HG02884 (cell line): ENCODE data around the gene TRIB2.
"Not testable (repeated sequence)": the region's sequence is repeated elsewhere in the genome, so short reads cannot be mapped to it uniquely, and the experiment has no call there.

Experiments used
- ATAC-seq: cut with Tn5 transposase; IDR thresholded peaks from one replicate; pipeline ENCODE4 v1.9.1; 2021; ENCODE audit warnings: mild to moderate bottlenecking, moderate library complexity; ENCODE audit not compliant: unreplicated experiment

The TRIB2 gene

GRCh38 chr2:12716282-12717190, at the start of gene TRIB2:
TRIB2 (plus strand) TSS chr2:12716936; CDS start chr2:12718308, 1,372 bp downstream.
- ATAC-seq, result peak; percentile 52

GRCh38 chr2:12669036-12669435, 47.7 kb upstream of the TRIB2 start:
- no peak for ATAC-seq

GRCh38 chr2:12672711-12673315, 43.9 kb upstream of the TRIB2 start:
- ATAC-seq, result no peak

GRCh38 chr2:12674644-12675328, 42.0 kb upstream of the TRIB2 start:
- no peak for ATAC-seq

- ATAC-seq, result no peak
These were observed 41.4 kb upstream of the TRIB2 start for GRCh38 chr2:12675352-12675795.

- no peak for ATAC-seq
These were observed 40.9 kb upstream of the TRIB2 start for GRCh38 chr2:12675801-12676200.

GRCh38 chr2:12676771-12677170, 40.0 kb upstream of the TRIB2 start:
- ATAC-seq, result no peak

- no peak for ATAC-seq
These were observed 38.5 kb upstream of the TRIB2 start for GRCh38 chr2:12678186-12678585.

- no peak for ATAC-seq
These were observed 37.1 kb upstream of the TRIB2 start for GRCh38 chr2:12679550-12680072.

- ATAC-seq, result not testable (repeated sequence)
These were observed 36.6 kb upstream of the TRIB2 start for GRCh38 chr2:12680115-12680514.

- ATAC-seq, result no peak
These were observed 34.7 kb upstream of the TRIB2 start for GRCh38 chr2:12682017-12682416.

GRCh38 chr2:12683457-12684100, 33.2 kb upstream of the TRIB2 start:
- no peak for ATAC-seq

GRCh38 chr2:12684471-12684936, 32.2 kb upstream of the TRIB2 start:
- no peak for ATAC-seq

- no peak for ATAC-seq
These were observed 31.6 kb upstream of the TRIB2 start for GRCh38 chr2:12685145-12685544.

- ATAC-seq, result no peak
These were observed 30.8 kb upstream of the TRIB2 start for GRCh38 chr2:12685956-12686355.

- ATAC-seq, result no peak
These were observed 29.9 kb upstream of the TRIB2 start for GRCh38 chr2:12686708-12687283.

- ATAC-seq, result no peak
These were observed 28.6 kb upstream of the TRIB2 start for GRCh38 chr2:12688091-12688490.

- ATAC-seq, result no peak
These were observed 27.8 kb upstream of the TRIB2 start for GRCh38 chr2:12688893-12689292.

GRCh38 chr2:12693509-12693908, 23.2 kb upstream of the TRIB2 start:
- ATAC-seq, result no peak

- peak; percentile 90 for ATAC-seq
These were observed 21.6 kb upstream of the TRIB2 start for GRCh38 chr2:12694990-12695774.
